Uterus (tissue), 2 donors: Measurements from ENCODE around the gene MLF1.

Experiments
- POLR2A ChIP-seq, 2 donors: fragments of 450-650 bp; IDR thresholded peaks; one replicate each; pipeline ENCODE4 v1.6.1; 2016; ENCODE audit warnings: antibody characterized with exemption in 2 of 2, mild to moderate bottlenecking in 1 of 2, moderate library complexity in 1 of 2
- TF ChIP-seq, protein P1 (sequence below), 4 experiments: fragments of 200-600 bp in 2 of 4; fragments of 450-650 bp in 2 of 4; sonication (generic) in 2 of 4; IDR thresholded peaks; one replicate each; pipeline ENCODE4 v1.5.1; 2016 to 2019; ENCODE audit warnings: antibody characterized with exemption in 4 of 4, mild to moderate bottlenecking in 2 of 4, moderate library complexity in 1 of 4

DNA sequence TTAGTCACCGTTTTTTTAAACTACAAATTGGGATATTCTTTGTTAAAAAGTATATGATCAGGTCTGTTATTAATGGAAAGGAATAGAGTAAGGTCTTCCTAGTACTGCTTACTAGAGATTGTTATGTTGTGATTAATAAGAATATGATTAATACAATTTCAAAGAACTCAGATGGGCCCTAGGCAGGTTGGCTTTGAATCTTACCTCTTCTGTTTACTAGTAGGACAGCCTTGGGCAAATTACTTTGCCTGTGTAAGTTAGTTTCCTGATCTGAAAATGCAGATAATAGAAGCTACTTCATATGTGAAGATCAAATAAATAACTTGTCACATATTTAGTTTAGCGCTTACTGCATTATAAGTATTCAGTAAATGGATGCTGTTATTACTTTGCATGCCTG lies 80.2 kb downstream of the MLF1 start:
- TF ChIP-seq, protein P1, sequence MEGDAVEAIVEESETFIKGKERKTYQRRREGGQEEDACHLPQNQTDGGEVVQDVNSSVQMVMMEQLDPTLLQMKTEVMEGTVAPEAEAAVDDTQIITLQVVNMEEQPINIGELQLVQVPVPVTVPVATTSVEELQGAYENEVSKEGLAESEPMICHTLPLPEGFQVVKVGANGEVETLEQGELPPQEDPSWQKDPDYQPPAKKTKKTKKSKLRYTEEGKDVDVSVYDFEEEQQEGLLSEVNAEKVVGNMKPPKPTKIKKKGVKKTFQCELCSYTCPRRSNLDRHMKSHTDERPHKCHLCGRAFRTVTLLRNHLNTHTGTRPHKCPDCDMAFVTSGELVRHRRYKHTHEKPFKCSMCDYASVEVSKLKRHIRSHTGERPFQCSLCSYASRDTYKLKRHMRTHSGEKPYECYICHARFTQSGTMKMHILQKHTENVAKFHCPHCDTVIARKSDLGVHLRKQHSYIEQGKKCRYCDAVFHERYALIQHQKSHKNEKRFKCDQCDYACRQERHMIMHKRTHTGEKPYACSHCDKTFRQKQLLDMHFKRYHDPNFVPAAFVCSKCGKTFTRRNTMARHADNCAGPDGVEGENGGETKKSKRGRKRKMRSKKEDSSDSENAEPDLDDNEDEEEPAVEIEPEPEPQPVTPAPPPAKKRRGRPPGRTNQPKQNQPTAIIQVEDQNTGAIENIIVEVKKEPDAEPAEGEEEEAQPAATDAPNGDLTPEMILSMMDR (IDR thresholded peaks at IDR 0.05), result no peak
- no peak for TF ChIP-seq POLR2A (IDR thresholded peaks at IDR 0.05)
